ENCODE data around the gene GRM7. TPM values are rescaled to one million over a fixed set of nuclear protein-coding genes. Genes with fewer than 3 reads are reported as not detected.

The GRM7 gene
- total and polyA plus RNA-seq, 9 of the 15 experiments (the other 6 are each of a cell fraction or from before 2014, with no cell fraction given): not detected

DNA sequence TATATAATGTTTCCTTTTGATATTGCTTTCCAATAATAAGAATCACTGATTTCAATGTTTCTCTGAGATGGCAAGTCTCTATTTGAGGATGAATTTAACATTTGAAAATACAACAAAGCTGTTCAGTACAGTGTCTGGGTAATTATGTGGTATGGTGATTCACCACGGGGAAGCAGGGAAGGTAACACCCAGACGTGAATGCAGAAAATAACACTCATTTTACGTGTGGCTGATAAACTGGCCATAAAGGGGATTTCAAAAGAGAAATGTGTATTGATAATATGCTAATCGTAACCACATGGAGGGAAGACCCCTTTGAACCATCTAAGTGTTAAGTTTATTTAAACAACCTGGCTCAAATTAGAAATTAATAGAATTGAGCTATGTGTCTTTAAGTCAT lies 344.6 kb downstream of the GRM7 start:
- POLR2A ChIA-PET: no interaction called here
- CTCF ChIA-PET (ENCODE audit: low intra/inter-chr PET ratio): no interaction called here
- WGBS (ENCODE audit: insufficient coverage, low coverage, missing lambda C conversion rate): 2% methylated on average over 4 of the region's 4 CpGs
- no peaks in the 10 kb centered on the region for H3K79me2 ChIP-seq (ENCODE audit: control insufficient read depth, insufficient read depth, low read length)
- no peaks in the 10 kb centered on the region for H3K36me3 ChIP-seq (ENCODE audit: control insufficient read depth, insufficient read depth, low read length)
- no peaks in the 10 kb centered on the region for H3K9me1 ChIP-seq (ENCODE audit: control insufficient read depth, insufficient read depth, low read length)
- H3K4me2 ChIP-seq (ENCODE audit: insufficient read depth, low read length): no peak overlapping the region
- TF ChIP-seq DLX4 (CRISPR knock-in tag; IDR thresholded peaks at IDR 0.05) (no peak), XRCC3 (IDR thresholded peaks at IDR 0.05) (no peak), POLR2AphosphoS2 (IDR thresholded peaks at IDR 0.05; ENCODE audit: low read length) (no peak), CCNT2 (IDR thresholded peaks at IDR 0.05; ENCODE audit: borderline replicate concordance, extremely low read depth, insufficient read length, low read depth, low read length) (no peak), EP300 (IDR thresholded peaks at IDR 0.05; ENCODE audit: low read length) (no peak), THAP12 (CRISPR knock-in tag; IDR thresholded peaks at IDR 0.05) (no peak), GABPA (tag; conservative IDR thresholded peaks at IDR 0.05; ENCODE audit: low read depth) (no peak), ZNF316 (IDR thresholded peaks at IDR 0.05) (no peak), ZNF507 (tag; conservative IDR thresholded peaks at IDR 0.05) (no peak), ZNF449 (CRISPR knock-in tag; IDR thresholded peaks at IDR 0.05) (no peak), ZFP1 (CRISPR knock-in tag; IDR thresholded peaks at IDR 0.05) (no peak), U2AF1 (optimal IDR thresholded peaks at IDR 0.05; ENCODE audit: low read depth, low read length) (no peak), ZNF436 (CRISPR knock-in tag; IDR thresholded peaks at IDR 0.05) (no peak)
- TF ChIP-seq, protein P1, sequence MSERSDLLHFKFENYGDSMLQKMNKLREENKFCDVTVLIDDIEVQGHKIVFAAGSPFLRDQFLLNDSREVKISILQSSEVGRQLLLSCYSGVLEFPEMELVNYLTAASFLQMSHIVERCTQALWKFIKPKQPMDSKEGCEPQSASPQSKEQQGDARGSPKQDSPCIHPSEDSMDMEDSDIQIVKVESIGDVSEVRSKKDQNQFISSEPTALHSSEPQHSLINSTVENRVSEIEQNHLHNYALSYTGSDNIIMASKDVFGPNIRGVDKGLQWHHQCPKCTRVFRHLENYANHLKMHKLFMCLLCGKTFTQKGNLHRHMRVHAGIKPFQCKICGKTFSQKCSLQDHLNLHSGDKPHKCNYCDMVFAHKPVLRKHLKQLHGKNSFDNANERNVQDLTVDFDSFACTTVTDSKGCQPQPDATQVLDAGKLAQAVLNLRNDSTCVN (CRISPR knock-in tag; IDR thresholded peaks at IDR 0.05): no peak
- H4K20me1 ChIP-seq (replicated peaks; ENCODE audit: control insufficient read depth, insufficient read depth, low read length): no peaks in the 10 kb centered on the region
- in situ Hi-C loops (cut with MboI) (no loop called here), intact Hi-C loops (cut with micrococcal nuclease) (no loop called here)
- H2AFZ ChIP-seq (ENCODE audit: low read depth, low read length): no peak overlapping the region
- no peaks in the 10 kb centered on the region for H3K4me1 ChIP-seq (replicated peaks in 1 of 2; ENCODE audit: control insufficient read depth in 2 of 2, insufficient read depth in 2 of 2, low read length in 2 of 2)
- H3K9me3 ChIP-seq (replicated peaks; ENCODE audit: control insufficient read depth, insufficient read depth, low read depth, low read length): no peaks in the 10 kb centered on the region
- no peaks in the 10 kb centered on the region for H3K27me3 ChIP-seq (ENCODE audit: control insufficient read depth in 2 of 2, insufficient read depth in 2 of 2, low read length in 2 of 2)
- BruUV-seq (replicated peaks): no TSS peak
- no peak overlapping the region for H3K9ac ChIP-seq (ENCODE audit: insufficient read depth in 1 of 2, low read depth in 2 of 2, low read length in 2 of 2)
- ATAC-seq (no peak), DNase-seq (ENCODE audit: extremely low read depth in 1 of 4, low spot score in 3 of 4) (no peak), FAIRE-seq (no peak)
- H3K27ac ChIP-seq (ENCODE audit: extremely low read depth, low read depth, low read length): no peak overlapping the region
- H3K4me3 ChIP-seq: no peak overlapping the region

Data from K562 (cell line).